NCI-H446 (cell line): ENCODE results near the gene OR6C74.

Experiments used
- DNase-seq, 2 experiments: peaks; one replicate each; lab custom pipeline; 2025; lab: John Stamatoyannopoulos, UW

OR6C74 gene

DNA sequence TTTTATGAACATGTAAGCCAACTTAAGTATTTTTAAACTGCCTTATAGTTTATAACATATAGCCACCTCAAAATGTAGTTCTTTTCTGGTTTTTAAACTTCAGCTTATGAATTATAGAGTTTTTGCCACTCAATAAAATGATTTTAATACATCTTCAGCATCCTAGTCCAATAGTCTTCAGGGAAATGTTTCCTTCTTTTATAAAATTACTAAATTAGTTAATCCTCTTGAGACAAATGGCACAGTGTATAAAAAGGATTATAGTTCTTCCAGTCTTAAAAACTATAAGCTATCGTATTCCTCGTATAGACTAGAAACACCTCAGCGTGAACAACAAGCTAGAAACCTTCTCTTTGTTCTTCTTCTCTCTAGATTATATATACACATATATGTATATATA lies at the start of gene OR6C74:
Gene OR6C74 (plus strand): TSS at position 301 of the 400 bp plus-strand sequence. CDS start 2,679 bp downstream, outside the sequence.
- no peak for DNase-seq

DNA sequence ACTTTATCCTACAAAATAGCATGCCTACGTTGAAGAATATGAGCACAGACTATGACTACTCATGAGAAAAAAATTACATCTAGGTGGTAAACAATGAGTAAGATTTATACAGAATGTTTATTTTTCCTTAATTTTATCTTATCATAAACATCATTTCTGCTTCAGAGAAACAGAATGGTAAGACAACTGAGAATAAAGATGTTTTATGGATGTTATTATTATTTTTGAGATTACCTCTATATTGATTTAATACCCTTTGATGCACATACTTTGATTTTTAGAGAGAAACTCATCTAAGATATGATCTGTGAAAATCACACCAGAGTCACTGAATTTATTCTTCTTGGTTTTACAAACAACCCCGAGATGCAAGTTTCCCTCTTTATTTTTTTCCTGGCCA lies 23.7 kb upstream of the OR6C74 start, which contains the start of gene OR10A7:
Gene OR10A7 (plus strand): TSS at position 301 of the 400 bp plus-strand sequence. CDS start 0 bp downstream, at position 301.
- DNase-seq, result no peak

DNA sequence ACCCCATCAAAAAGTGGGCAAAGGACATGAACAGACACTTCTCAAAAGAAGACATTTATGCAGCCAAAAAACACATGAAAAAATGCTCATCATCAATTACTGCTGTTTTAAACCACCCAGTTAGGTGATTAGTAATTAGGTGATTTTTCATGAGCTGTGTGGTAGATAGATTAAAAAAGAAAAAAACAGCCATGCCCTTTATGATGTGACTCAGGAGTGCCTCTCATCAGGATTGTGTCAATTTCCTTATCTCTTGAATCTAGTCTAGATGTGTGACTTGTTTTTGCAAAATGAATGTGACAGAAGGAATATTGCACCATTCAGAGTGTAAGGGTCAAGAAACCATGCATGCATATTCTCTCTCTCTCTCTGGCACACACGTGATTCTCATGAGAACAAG lies 17.9 kb upstream of the OR6C74 start:
- DNase-seq, result no peak

DNA sequence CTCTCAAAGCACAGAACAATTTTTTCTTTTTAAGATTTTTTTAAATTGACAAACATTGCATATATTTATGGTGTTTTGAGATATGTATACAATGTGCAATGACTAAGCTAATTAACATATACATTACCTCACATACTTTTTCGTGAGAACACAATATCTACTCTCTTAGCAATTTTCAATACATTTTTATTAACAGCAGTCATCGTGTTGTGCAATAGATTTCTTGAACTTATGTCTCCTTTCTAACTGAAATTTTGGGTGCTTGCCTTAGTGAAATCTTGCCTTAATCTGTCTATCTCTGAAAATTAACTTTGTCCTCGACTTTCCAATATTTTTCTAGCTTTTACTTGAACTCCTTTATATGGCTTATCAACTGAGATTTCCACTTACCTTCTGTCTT lies 16.8 kb upstream of the OR6C74 start:
- DNase-seq, result no peak

DNA sequence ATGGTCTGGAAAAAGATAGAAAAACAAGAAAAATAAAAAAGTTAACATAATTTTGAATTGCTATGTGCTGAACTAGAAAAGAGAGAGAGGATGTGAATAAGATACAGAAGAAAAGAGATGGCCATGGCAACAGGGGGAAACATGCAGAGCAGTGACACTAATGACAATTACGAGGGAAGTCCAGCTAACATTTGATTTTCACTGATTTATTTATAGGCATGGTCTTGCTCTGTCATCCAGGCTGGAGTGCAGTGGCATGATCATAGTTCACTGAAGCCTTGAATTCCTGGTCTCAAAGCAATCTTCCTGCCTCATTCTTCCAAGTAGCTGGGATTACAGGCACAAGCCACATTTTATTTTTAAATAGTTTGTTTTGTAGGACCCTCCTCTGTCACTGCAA lies 1.8 kb downstream of the OR6C74 start:
- DNase-seq, result no peak

DNA sequence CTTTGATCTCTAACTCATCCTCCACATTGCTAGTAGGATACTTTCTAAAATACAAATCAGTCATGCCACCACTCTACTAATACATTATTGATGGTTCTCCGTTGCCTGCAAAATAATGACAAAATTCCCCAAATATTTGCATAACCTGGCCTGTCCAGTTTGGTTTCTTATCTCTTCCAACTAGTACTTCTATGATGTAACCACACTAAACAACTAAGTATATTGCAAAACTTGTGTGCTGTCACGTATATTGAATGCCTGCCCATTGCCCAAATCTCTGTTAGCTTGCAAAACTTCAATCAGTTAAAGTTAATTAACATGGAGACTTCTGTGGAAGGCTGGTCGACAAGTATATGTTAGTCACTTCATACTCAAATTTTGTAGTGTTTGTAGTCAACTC lies 6.5 kb downstream of the OR6C74 start:
- no peak for DNase-seq

DNA sequence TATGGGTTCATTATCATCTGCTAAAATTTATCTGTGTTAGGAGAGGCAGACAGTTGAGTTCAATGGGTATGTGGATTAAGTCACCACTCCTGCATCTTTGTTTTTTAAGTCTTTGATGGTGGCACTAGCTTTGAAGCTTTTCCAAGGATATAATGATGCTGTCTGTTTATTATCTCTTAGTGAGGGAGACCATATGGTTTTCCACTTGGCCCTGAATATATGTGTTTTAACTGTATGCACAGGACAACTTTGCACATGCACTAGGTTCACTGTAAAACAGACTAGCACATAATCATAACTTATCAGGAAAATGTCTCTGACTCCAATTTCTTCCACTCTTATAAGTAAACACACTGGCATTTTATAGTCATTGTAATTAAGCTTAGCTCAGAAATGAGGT lies 8.9 kb downstream of the OR6C74 start:
- DNase-seq, result no peak

DNA sequence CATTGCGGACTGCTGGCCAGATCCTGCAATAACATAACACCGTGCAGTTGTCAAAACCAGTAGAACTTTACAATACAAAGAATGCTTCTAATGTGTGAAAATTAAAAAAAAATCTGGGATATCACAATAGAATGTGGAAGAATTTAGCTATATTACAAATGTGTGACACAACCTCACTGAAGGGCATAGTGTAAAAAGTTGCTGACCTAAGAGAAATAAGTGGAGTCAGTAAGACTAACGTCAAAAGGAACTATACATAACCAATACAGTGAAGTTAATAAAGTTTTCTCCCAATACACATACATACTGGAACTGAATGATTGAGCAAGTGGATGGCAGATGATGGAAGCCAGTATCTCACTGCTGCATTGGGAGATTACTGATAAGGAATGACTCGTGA lies 12.4 kb downstream of the OR6C74 start:
- DNase-seq, result no peak

DNA sequence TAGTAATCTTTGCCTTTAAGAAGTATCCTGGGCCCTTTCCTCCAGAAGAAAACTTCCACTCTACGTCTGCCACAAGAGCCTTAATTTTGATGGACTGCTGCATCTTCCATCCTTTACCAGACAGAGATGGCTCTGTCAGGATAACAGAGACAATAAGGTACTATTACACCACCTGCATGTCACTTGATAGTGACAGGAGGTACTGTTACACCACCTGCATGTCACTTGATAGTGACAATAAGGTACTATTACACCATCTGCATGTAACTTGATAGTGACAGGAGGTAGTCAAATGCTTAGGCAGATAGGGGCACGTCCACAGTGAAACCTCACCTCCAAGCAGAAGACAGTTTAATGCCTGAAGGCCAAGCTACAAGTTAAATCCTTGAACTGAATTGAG lies 13.9 kb downstream of the OR6C74 start:
- DNase-seq, result no peak

DNA sequence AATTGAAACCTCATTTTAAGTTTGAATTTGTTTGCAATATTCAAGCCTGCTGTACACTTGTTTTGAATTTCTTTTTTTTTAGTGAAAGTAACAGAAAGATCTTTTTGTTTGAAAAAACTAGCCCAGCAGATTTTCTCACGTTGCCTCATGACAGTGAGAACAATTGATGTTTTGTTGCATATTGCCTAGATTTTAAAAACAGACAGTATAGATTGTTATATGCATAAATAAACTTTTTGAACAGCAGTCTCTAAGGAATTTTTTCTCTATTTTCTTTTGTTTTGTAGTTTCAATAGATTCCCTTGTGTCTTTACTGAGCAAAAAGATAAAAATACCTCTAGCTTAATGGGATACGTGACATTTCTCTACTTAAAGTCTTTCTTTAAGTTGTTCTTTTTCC lies 36.6 kb downstream of the OR6C74 start:
- no peak for DNase-seq

DNA sequence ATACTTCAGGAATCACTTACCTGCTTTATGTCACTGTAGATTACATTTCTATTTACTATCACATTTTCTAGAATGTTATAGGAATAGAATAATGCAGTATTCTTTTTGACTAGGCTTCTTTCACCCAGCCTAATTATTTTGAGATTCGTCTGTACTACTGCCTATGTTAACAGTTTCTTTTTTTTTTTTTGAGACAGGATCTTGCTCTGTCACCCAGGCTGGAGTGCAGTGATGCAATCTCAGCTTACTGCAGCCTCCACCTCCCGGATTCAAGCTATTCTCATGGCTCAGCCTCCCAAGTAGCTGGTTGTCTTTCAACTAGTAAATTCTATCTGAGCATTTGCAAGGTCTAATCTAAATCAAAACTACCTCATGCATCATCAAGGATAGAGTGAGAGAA lies 45.6 kb downstream of the OR6C74 start:
- no peak for DNase-seq
